A549 (cell line): ENCODE measurements around the gene TAOK3. TPM values are rescaled to one million over a fixed set of nuclear protein-coding genes. Genes with fewer than 3 reads are reported as not detected.
A peak's percentile ranks its signal among the peaks of the same experiment; 100 is the strongest.

Experiments
- ATAC-seq, 2 experiments: fragments of 200-7000 bp in 1 of 2; fragments of >200 bp in 1 of 2; cut with Nextera tagmentation in 1 of 2; cut with Tn5 transposase in 1 of 2; 3 replicates each; pipeline versions ENCODE4 v1.8.0 to v1.9.1; 2018 to 2020; ENCODE audit warnings: mild to moderate bottlenecking in 1 of 2, moderate library complexity in 1 of 2
- CTCF ChIA-PET: fragments of 300-600 bp; sonication (Branson Sonifier 250); formaldehyde crosslinking; extraction: SDS; loops from one replicate; lab custom pipeline; 2021; ENCODE audit warnings: antibody characterized with exemption, inconsistent platforms; lab: Yijun Ruan, JAX
- POLR2A ChIA-PET: fragments of 350-600 bp; formaldehyde crosslinking; extraction: SDS; loops from one replicate; lab custom pipeline; 2021; ENCODE audit warnings: antibody characterized with exemption, inconsistent platforms; lab: Yijun Ruan, JAX
- DNase-seq, 2 experiments: peaks; one replicate each; pipeline versions ENCODE4 v3.0.0 to v3.0.0-alpha.2; 2011 to 2016; ENCODE audit warnings: low read depth in 1 of 2, low spot score in 1 of 2
- FAIRE-seq: peaks from 2 replicates; lab custom pipeline; 2011; peaks lifted over from hg19 to GRCh38; lab: Jason Lieb, UNC
- H3K27ac ChIP-seq, 2 experiments: fragments of >200 bp; sonication (Bioruptor Twin); formaldehyde crosslinking; 3 replicates each; pipeline ENCODE4 v1.5.1; 2016 to 2017
- H3K4me1 ChIP-seq: fragments of >200 bp; sonication (Bioruptor Twin); formaldehyde crosslinking; 3 replicates; pipeline ENCODE4 v1.6.1; 2016
- H3K4me2 ChIP-seq: fragments of >200 bp; sonication (Bioruptor Twin); formaldehyde crosslinking; 3 replicates; pipeline ENCODE4 v1.6.1; 2016
- H3K4me3 ChIP-seq: fragments of >200 bp; sonication (Bioruptor Twin); formaldehyde crosslinking; 3 replicates; pipeline ENCODE4 v1.5.1; 2016
- H3K9me3 ChIP-seq: fragments of >200 bp; sonication (Bioruptor Twin); formaldehyde crosslinking; 3 replicates; pipeline ENCODE4 v1.6.1; 2016
- FOXS1 ChIP-seq: fragments of 250-450 bp; sonication (Bioruptor Pico); IDR thresholded peaks from 2 replicates; pipeline ENCODE4 v1.5.0; 2020; ENCODE audit warnings: mild to moderate bottlenecking, moderate library complexity
- HDAC2 ChIP-seq: fragments of 200-600 bp; sonication (generic); IDR thresholded peaks from 2 replicates; pipeline ENCODE4 v1.6.1; 2016
- HOXB13 ChIP-seq: fragments of 250-450 bp; sonication (Bioruptor Pico); IDR thresholded peaks from 2 replicates; pipeline ENCODE4 v1.5.0; 2020; ENCODE audit warnings: low read depth, mild to moderate bottlenecking, moderate library complexity
- MAFK ChIP-seq: fragments of 450-650 bp; IDR thresholded peaks from 2 replicates; pipeline ENCODE4 v1.6.1; 2014; ENCODE audit not compliant: partially characterized antibody
- NPAS2 ChIP-seq: fragments of 250-450 bp; sonication (Bioruptor Pico); IDR thresholded peaks from 2 replicates; pipeline ENCODE4 v1.8.0; 2022; ENCODE audit warnings: mild to moderate bottlenecking, moderate library complexity, borderline replicate concordance
- NR3C1 ChIP-seq: fragments of >200 bp; sonication (Bioruptor Twin); formaldehyde crosslinking; IDR thresholded peaks from 3 replicates; pipeline ENCODE4 v1.6.1; 2017
- RAD21 ChIP-seq, 2 experiments: fragments of >200 bp in 1 of 2; sonication (Bioruptor Twin) in 1 of 2; formaldehyde crosslinking in 1 of 2; IDR thresholded peaks in 1 of 2; conservative IDR thresholded peaks in 1 of 2; 2 replicates in 1 of 2; 3 replicates in 1 of 2; pipeline ENCODE4 v1.6.1; 2012 to 2018; ENCODE audit warnings: inconsistent platforms in 1 of 2
- RARB ChIP-seq: fragments of 250-450 bp; sonication (Bioruptor Pico); IDR thresholded peaks from 2 replicates; pipeline ENCODE4 v1.8.0; 2021; ENCODE audit warnings: mild to moderate bottlenecking, moderate library complexity
- RNF2 ChIP-seq: fragments of 200-600 bp; sonication (generic); IDR thresholded peaks from 2 replicates; pipeline ENCODE4 v1.6.1; 2016; ENCODE audit warnings: low read depth, mild to moderate bottlenecking, antibody characterized with exemption, moderate library complexity, borderline replicate concordance
- SREBF2 ChIP-seq: fragments of 450-650 bp; IDR thresholded peaks from 2 replicates; pipeline ENCODE4 v1.6.1; 2014; ENCODE audit warnings: mild to moderate bottlenecking, moderate library complexity
- TFCP2L1 ChIP-seq: fragments of 250-450 bp; sonication (Bioruptor Pico); IDR thresholded peaks from 2 replicates; pipeline ENCODE4 v1.5.0; 2021; ENCODE audit warnings: mild to moderate bottlenecking
- TP53 ChIP-seq: fragments of 250-450 bp; sonication (Bioruptor Pico); IDR thresholded peaks from 2 replicates; pipeline ENCODE4 v1.5.0; 2021; ENCODE audit warnings: mild to moderate bottlenecking, moderate library complexity
- WGBS: methylation state at CpG from one replicate; pipeline ENCODE4 v1.1.6; 2017; ENCODE audit errors: missing lambda C conversion rate; 5-methylcytosine and 5-hydroxymethylcytosine counted together
- polyA plus RNA-seq, 4 experiments: library from polyadenylated mRNA; depleted of rRNA in 3 of 4; stranded (reverse); fragments of >200 nt; fragmentation: RNase III in 1 of 4; extraction: RNeasy Plus Mini Kit Qiagen cat#74134 plus additional on column Dnase treatment in 1 of 4; gene quantifications; 2 replicates in 3 of 4; 3 replicates in 1 of 4; pipeline ENCODE4 v1.2.3, GENCODE V29; 2011 to 2017
- TF ChIP-seq, protein P1 (sequence below): fragments of >200 bp; sonication (Bioruptor Twin); formaldehyde crosslinking; IDR thresholded peaks from 3 replicates; pipeline ENCODE4 v1.5.1; 2016
- TF ChIP-seq, protein P2 (sequence below): fragments of 450-650 bp; IDR thresholded peaks from 2 replicates; pipeline ENCODE4 v1.6.1; 2014; ENCODE audit warnings: antibody characterized with exemption
- TF ChIP-seq, protein P3 (sequence below): fragments of >200 bp; sonication (Bioruptor Twin); formaldehyde crosslinking; IDR thresholded peaks from 3 replicates; pipeline ENCODE4 v1.6.1; 2016
- TF ChIP-seq, protein P4 (sequence below): fragments of 200-600 bp; sonication (generic); IDR thresholded peaks from 2 replicates; pipeline ENCODE4 v1.6.1; 2016; ENCODE audit warnings: antibody characterized with exemption, mild to moderate bottlenecking, moderate library complexity

TAOK3 gene
- polyA plus RNA-seq, 2 of the 4 experiments (the other 2 are of a cell fraction) = 13.1 to 27.6 TPM

DNA sequence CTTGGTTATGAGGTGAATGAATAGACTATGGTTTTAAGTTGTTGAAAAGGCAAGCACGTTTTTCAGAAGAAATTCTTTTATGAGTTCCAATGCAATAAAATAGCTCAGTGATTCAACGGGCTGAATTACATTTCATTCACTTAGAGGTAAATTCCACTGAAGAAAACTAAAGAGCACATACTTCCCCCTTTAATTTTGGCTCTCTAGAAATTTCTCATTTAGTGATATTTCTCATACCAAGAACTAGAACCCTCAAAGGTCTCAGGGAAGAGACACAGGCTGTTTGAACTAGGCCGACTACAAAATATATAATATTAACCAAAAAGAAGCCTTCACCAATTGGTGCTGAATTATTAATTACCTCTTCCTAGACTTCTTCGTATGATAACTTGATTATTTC is 68.6 kb downstream of the TAOK3 start:
- DNase-seq (no peak), ATAC-seq (no peak)
- TF ChIP-seq HOXB13 = no peak
- TF ChIP-seq, all 56 proteins: peak for 0
- Histone ChIP-seq H3K4me3 (no peak overlapping the region), H3K27ac (no peak overlapping the region), H3K4me1 (peaks cover 23% of the 10 kb centered on the region; the same call in 2 of the 3 replicates), H3K9me3 (no peaks in the 10 kb centered on the region), H3K4me2 (no peak overlapping the region)
- ChIA-PET POLR2A (no interaction called here), CTCF (interaction anchor here (1.3 kb wide), 1 partner anchor 71 kb away, joined by 3 read pairs; no protein-coding TSS in a partner anchor)
- FAIRE-seq = no peak
- WGBS = 77% methylated on average over 4 of the region's 4 CpGs

DNA sequence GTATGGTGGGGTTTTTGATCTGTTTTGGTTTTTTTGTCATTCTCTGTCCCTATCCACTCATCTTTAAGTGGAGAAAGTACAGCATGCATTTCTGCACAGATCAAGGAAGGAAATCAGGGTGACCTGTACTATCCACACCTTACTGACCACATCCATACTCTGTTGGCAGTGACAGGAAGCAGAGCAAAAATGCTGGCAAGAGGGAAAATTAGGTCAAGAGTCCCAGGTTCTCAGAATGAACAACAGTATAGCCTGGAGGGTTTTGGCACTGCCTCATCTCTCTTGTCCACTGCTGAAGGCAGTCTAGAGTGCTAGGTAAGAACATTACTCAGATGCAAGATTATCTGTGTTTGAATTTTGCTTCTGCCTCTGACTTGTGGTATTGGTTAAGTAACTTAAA is 70.7 kb downstream of the TAOK3 start:
- ChIA-PET CTCF (no interaction called here), POLR2A (no interaction called here)
- Histone ChIP-seq H3K4me2 (no peak overlapping the region), H3K4me3 (no peak overlapping the region), H3K9me3 (no peaks in the 10 kb centered on the region), H3K4me1 (peaks cover 13% of the 10 kb centered on the region; the same call in 2 of the 3 replicates), H3K27ac (no peak overlapping the region)
- FAIRE-seq (peak; percentile 23), DNase-seq (no peak), ATAC-seq (peak; percentile 24 to 60; a peak in 4 of 6 replicates)
- TF ChIP-seq, protein P1, sequence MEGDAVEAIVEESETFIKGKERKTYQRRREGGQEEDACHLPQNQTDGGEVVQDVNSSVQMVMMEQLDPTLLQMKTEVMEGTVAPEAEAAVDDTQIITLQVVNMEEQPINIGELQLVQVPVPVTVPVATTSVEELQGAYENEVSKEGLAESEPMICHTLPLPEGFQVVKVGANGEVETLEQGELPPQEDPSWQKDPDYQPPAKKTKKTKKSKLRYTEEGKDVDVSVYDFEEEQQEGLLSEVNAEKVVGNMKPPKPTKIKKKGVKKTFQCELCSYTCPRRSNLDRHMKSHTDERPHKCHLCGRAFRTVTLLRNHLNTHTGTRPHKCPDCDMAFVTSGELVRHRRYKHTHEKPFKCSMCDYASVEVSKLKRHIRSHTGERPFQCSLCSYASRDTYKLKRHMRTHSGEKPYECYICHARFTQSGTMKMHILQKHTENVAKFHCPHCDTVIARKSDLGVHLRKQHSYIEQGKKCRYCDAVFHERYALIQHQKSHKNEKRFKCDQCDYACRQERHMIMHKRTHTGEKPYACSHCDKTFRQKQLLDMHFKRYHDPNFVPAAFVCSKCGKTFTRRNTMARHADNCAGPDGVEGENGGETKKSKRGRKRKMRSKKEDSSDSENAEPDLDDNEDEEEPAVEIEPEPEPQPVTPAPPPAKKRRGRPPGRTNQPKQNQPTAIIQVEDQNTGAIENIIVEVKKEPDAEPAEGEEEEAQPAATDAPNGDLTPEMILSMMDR = no peak
- no peak for TF ChIP-seq HDAC2
- no peak for TF ChIP-seq RARB
- TF ChIP-seq MAFK = no peak
- TF ChIP-seq NR3C1 = no peak
- no peak for TF ChIP-seq FOXS1 (CRISPR knock-in tag)
- TF ChIP-seq, protein P2, sequence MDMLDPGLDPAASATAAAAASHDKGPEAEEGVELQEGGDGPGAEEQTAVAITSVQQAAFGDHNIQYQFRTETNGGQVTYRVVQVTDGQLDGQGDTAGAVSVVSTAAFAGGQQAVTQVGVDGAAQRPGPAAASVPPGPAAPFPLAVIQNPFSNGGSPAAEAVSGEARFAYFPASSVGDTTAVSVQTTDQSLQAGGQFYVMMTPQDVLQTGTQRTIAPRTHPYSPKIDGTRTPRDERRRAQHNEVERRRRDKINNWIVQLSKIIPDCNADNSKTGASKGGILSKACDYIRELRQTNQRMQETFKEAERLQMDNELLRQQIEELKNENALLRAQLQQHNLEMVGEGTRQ = no peak
- no peak for TF ChIP-seq RNF2
- no peak for TF ChIP-seq TP53 (CRISPR knock-in tag)
- no peak for TF ChIP-seq SREBF2
- TF ChIP-seq RAD21 (conservative IDR thresholded peaks at IDR 0.05 in 1 of 2, IDR thresholded peaks at IDR 0.05 in 1 of 2) = no peak
- TF ChIP-seq, protein P3, sequence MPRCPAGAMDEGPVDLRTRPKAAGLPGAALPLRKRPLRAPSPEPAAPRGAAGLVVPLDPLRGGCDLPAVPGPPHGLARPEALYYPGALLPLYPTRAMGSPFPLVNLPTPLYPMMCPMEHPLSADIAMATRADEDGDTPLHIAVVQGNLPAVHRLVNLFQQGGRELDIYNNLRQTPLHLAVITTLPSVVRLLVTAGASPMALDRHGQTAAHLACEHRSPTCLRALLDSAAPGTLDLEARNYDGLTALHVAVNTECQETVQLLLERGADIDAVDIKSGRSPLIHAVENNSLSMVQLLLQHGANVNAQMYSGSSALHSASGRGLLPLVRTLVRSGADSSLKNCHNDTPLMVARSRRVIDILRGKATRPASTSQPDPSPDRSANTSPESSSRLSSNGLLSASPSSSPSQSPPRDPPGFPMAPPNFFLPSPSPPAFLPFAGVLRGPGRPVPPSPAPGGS = no peak
- TF ChIP-seq NPAS2 (CRISPR knock-in tag) = no peak
- no peak for TF ChIP-seq TFCP2L1 (CRISPR knock-in tag)
- TF ChIP-seq, protein P4, sequence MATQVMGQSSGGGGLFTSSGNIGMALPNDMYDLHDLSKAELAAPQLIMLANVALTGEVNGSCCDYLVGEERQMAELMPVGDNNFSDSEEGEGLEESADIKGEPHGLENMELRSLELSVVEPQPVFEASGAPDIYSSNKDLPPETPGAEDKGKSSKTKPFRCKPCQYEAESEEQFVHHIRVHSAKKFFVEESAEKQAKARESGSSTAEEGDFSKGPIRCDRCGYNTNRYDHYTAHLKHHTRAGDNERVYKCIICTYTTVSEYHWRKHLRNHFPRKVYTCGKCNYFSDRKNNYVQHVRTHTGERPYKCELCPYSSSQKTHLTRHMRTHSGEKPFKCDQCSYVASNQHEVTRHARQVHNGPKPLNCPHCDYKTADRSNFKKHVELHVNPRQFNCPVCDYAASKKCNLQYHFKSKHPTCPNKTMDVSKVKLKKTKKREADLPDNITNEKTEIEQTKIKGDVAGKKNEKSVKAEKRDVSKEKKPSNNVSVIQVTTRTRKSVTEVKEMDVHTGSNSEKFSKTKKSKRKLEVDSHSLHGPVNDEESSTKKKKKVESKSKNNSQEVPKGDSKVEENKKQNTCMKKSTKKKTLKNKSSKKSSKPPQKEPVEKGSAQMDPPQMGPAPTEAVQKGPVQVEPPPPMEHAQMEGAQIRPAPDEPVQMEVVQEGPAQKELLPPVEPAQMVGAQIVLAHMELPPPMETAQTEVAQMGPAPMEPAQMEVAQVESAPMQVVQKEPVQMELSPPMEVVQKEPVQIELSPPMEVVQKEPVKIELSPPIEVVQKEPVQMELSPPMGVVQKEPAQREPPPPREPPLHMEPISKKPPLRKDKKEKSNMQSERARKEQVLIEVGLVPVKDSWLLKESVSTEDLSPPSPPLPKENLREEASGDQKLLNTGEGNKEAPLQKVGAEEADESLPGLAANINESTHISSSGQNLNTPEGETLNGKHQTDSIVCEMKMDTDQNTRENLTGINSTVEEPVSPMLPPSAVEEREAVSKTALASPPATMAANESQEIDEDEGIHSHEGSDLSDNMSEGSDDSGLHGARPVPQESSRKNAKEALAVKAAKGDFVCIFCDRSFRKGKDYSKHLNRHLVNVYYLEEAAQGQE = no peak
